GM18519 (cell line): ENCODE results near the gene UBALD1.
"Not testable (repeated sequence)": the region's sequence is repeated elsewhere in the genome, so short reads cannot be mapped to it uniquely, and the experiment has no call there.

Experiments
- ATAC-seq: cut with Tn5 transposase; IDR thresholded peaks from one replicate; pipeline ENCODE4 v1.9.1; 2021; ENCODE audit warnings: mild to moderate bottlenecking, moderate library complexity; ENCODE audit not compliant: unreplicated experiment, low FRiP score

UBALD1 gene

DNA sequence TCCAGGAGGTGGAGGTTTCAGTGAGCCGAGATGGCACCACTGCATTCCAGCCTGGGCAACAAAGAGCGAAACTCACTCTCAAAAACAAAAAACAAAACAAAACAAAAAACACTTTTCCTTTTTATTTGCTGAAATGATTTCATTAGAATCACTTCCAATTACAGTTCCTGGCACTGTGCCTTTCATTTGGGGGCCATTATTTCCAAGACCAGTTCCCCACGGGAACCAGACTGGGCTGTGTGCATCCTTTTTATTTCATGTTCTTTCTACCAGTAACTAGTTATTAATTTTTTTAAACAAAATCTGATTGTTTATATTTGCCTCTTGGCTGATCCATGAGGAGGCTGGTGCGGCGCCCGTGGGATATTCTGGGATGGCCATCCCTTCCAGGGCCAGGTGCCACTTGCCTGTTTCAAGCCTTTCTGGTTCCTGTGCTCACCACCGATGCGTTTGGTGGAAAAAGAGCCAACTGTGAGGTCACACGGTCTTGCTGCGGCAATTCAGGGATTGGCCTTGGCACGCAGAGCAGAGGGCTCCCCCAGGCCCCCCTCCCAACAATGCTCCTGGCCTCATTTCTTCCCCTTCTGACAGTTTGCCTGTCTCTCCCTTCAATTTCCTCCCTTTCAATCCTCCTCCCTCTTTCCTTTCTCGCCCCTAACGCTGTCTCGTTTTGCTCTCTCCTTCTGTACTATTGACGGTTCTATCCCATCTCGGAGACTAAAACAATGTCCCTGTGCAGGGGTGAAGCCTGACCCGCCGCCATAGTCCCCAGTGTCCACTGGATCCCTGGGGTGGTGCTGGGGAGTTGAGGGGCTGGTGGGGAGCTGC is 13.4 kb downstream of the UBALD1 start:
- ATAC-seq = no peak

- ATAC-seq = no peak
These were observed 15.1 kb downstream of the UBALD1 start for GRCh38 chr16:4599545-4599944.

DNA sequence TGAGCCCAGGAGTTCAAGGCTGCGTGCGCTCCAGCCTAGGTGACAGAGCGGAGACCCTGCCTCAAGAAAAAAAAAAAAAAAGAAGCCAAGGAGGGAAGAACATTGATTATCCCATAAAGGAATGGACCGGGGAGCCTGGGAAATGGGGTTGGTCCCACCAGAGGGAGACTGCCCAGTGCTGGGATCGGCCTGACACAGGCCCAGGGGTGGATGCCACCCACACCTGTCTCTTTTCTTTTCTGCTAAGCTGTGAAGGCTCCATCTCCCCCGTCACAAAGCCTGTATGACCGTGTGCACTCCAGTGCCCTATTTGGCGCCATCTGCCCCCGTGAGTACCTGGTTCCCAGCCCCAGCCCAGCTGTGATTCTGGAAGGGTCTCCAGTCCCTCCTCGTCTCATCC is 15.7 kb downstream of the UBALD1 start:
- ATAC-seq = no peak

- ATAC-seq = no peak
These were observed 17.5 kb downstream of the UBALD1 start for GRCh38 chr16:4597174-4597573.

DNA sequence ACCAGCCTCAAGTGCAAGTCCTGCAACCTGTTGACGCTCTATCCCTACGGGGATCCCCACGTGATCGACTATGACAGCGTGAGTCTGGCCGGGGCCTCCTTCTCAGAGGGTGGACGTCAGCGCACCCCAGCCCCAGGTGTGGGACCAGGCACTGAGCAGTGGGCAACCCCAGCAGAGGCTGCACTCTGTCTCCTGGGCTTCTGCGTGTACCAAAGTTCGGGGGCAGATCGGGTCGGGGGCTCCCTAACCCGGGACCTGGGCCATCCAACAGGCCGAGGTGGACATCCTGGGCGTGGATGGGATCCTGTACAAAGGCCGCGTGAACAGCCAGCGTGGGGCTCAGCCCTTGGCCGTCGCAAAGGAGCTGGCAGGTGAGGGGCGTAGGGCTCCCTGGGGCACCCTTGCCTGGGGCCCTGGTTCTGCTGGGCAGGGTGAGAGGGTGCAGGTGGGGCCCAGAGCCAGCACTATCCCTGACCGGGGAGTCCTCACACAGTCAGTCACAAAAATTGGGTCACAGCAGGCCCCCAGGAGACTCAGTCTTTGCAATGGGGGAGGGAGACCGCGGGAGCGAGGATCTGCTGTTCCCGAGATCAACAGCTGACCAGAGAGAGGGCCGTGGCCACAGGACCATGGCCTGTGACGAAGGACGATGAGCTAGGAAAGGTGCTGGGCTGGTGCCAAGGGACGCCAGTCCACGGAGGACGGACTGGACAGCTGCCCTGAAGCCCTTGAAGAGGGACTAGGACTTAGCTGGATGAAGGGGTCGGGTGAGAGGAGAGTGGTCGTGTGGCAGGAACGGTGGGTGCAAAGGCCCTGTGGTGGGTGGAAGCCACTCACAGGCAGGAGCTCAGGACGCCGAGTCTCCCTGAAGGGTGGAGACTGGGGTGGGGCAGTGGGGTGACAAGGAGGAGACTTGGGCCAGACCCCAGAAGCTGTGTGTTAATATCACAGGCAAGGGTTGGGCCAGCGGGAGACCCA is 20.0 kb downstream of the UBALD1 start:
- ATAC-seq = no peak

- ATAC-seq = no peak
These were observed 21.6 kb downstream of the UBALD1 start for GRCh38 chr16:4593086-4593485.

- no peak for ATAC-seq
These were observed 22.8 kb downstream of the UBALD1 start for GRCh38 chr16:4591706-4592470.

GRCh38 chr16:4591191-4591590 is 23.5 kb downstream of the UBALD1 start:
- no peak for ATAC-seq

DNA sequence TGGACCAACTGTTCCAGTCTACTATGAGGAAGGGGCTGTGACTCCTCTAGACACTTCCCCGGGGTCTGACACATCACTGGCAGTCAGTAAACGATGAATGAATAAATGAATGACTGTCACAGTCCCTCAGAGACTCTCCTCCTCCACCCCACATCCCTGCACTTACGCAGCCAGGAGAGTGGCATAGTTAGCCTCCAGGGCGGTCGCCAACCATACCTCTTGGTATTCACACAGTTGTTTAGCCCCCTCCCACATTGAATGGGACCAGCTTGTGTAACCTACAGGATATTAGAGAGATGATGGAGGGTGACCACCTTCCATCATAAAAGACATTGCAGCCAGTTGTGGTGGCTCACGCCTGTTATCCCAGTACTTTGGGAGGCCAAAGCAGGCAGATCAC is 25.7 kb downstream of the UBALD1 start:
- ATAC-seq = no peak

GRCh38 chr16:4588386-4588785 is 26.3 kb downstream of the UBALD1 start:
- ATAC-seq = no peak

GRCh38 chr16:4586291-4586690 is 28.4 kb downstream of the UBALD1 start:
- ATAC-seq = no peak

DNA sequence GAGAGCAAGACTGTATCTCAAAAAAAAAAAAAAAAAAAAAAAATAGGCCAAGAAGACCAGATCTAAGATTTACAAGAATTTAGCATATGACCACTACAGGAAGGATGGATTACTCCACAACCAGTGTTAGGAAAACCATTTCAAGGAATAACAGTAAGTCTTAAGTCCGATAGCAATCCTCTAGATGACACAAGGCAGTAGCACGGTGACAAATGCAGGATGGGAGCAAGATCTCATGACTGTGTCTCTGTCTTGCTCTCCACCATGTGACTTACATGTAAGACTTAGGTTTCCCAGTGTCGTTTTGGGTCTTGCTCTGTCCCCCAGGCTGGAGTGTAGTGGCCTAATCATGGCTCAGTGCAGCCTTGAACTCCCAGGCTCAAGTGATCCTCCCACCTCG is 30.8 kb downstream of the UBALD1 start:
- no peak for ATAC-seq

- no peak for ATAC-seq
These were observed 34.4 kb downstream of the UBALD1 start for GRCh38 chr16:4580250-4580649.

DNA sequence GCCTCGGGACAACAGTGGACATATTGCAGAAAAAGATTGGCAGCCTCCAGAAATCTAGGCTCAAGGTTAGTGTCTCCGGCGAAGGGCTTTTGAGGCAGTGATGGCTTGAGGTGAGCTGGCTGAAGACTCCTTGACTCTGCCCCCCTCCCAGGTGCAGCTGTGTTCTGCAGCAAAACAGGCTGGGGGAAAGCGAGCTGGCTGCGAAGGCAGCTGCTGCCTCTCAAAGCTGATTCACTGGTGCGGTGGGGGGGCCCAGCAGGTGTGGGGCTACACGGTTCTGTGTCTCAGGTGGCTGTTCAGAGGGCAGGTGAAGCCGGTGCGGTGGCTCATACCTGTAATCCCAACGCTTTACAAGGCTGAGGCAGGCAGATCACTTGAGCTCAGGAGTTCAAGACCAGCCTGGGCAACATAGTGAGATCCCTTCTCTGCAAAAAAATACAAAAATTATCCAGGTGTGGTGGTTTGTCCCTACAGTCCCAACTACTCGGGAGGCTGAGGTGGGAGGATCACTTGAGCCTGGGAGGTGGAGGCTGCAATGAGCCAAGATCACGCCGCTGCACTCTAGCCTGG is 35.6 kb downstream of the UBALD1 start:
- no peak for ATAC-seq

DNA sequence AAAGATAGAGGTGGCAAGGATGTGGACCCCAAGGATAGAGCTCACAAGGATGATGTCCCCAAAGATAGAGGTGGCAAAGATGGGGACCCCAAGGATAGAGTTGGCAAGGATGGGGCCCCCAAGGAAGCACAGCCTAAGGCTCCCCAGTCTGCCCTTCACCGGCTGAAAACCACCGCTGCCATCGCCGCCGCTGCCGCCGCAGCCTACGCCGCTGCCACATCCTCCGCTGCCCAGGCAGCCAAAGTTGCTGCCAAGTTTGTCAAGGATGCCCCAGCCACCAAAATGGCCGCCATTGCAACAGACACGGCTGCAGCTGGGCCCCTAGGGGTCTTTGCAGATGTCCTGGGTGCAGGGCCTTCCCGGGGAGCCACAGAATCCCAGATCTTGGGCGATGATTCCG is 38.7 kb downstream of the UBALD1 start:
- ATAC-seq = no peak

GRCh38 chr16:4574919-4575705 is 39.6 kb downstream of the UBALD1 start:
- ATAC-seq = no peak

- ATAC-seq = not testable (repeated sequence)
These were observed 40.8 kb downstream of the UBALD1 start for GRCh38 chr16:4573926-4574325.

GRCh38 chr16:4572715-4573114 is 42.0 kb downstream of the UBALD1 start:
- ATAC-seq = no peak

DNA sequence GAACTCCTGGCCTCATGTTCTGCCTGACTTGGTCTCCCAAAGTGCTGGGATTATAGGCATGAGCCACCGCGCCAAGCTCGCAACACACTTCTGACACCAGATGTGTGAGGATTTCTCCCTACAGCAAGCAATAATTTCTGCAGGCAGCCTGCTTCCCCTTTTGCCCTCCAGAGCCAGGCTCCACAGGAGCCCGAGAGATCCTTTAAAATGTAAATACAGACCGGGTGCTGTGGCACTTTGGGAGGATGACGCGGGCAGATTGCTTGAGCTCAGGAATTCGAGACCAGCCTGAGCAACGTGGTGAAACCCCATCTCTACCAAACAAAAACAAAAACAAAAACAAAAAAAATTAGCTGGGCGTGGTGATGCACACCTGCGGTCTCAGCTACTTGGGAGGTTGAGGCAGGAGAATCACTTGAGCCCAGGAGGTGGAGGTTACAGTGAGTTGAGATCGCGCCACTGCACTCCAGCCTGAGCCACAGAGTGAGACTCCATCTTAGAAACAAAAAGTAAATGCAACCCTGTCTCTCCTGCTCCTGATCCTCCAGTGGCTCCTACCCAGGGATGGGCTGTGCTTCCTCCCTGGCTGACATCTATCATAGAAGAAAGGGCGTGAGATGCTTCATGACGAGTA is 43.9 kb downstream of the UBALD1 start:
- ATAC-seq = no peak
